Aorta (tissue), 5 donors: ENCODE results near the gene R3HCC1L. TPM values are rescaled to one million over a fixed set of nuclear protein-coding genes. Genes with fewer than 3 reads are reported as not detected.
"Not testable (repeated sequence)": the region's sequence is repeated elsewhere in the genome, so short reads cannot be mapped to it uniquely, and the experiment has no call there.

Experiments used
- ATAC-seq: fragments of 200-7000 bp; cut with Tn5 transposase; one replicate; pipeline ENCODE4 v1.9.1; 2022; ENCODE audit warnings: moderate library complexity; ENCODE audit not compliant: low FRiP score
- DNase-seq, 2 donors: peaks; one replicate each; pipeline ENCODE4 v3.0.0-alpha.2; 2020
- H3K27ac ChIP-seq, 2 donors: one replicate each; pipeline ENCODE4 v1.5.1; 2013; ENCODE audit warnings: low read length in 2 of 2, mild to moderate bottlenecking in 2 of 2, moderate library complexity in 2 of 2, control low read depth in 1 of 2, inconsistent platforms in 1 of 2, low read depth in 1 of 2
- H3K27me3 ChIP-seq, 2 donors: one replicate each; pipeline ENCODE4 v1.6.1; 2013; ENCODE audit warnings: control low read depth in 1 of 2, low read length in 1 of 2, mild to moderate bottlenecking in 1 of 2, moderate library complexity in 1 of 2; ENCODE audit not compliant: insufficient read depth in 2 of 2, control insufficient read depth in 1 of 2
- H3K36me3 ChIP-seq, 2 donors: one replicate each; pipeline ENCODE4 v1.6.1; 2013; ENCODE audit warnings: control low read depth in 1 of 2, low read length in 1 of 2, mild to moderate bottlenecking in 1 of 2; ENCODE audit not compliant: insufficient read depth in 2 of 2, control insufficient read depth in 1 of 2
- H3K4me1 ChIP-seq, 2 donors: one replicate each; pipeline ENCODE4 v1.6.1; 2013; ENCODE audit warnings: low read length in 2 of 2, control low read depth in 1 of 2, mild to moderate bottlenecking in 1 of 2, moderate library complexity in 1 of 2; ENCODE audit not compliant: insufficient read depth in 2 of 2, control insufficient read depth in 1 of 2
- H3K4me3 ChIP-seq, 2 donors: one replicate each; pipeline ENCODE4 v1.5.1; 2013; ENCODE audit warnings: low read length in 2 of 2, control low read depth in 1 of 2, mild to moderate bottlenecking in 1 of 2
- H3K9me3 ChIP-seq: one replicate; pipeline ENCODE4 v1.6.1; 2013; ENCODE audit warnings: mild to moderate bottlenecking, low read length; ENCODE audit not compliant: control insufficient read depth
- WGBS, 2 donors: extraction: QIAGEN DNeasy Blood & Tissue Kit; methylation state at CpG; one replicate each; pipeline ENCODE4 v1.1.7; 2013; 5-methylcytosine and 5-hydroxymethylcytosine counted together
- intact Hi-C, 2 donors: fragments of 100-400 bp; cut with DNase I; formaldehyde crosslinking; loops; one replicate each; pipeline versions ENCODE4 v1.14.2 to v1.15.0; 2022
- polyA plus RNA-seq, 2 donors: library from polyadenylated mRNA; stranded (reverse); fragments of 200-250 nt; gene quantifications; one replicate each; pipeline ENCODE4 v1.2.3, GENCODE V29; 2013
- total RNA-seq, 2 donors: library from RNA; stranded (reverse); fragmentation: NEBNext Ultra II Directional; extraction: Animal tissue kit (Norgen Biotek cat#: 25700); gene quantifications; one replicate each; pipeline ENCODE4 v1.2.1, GENCODE V29; 2021
- donor health status: healthy with polysubstance abuse.
- donor health status: Bipolar disorder and iron deficiency.
- donor health status: DM: no; HTN: no; CAD: no.
- donor health status: DM: no; HTN: no; CAD: no.
- donor health status: DM: yes; HTN: yes; CAD: no.

The R3HCC1L gene
- total and polyA plus RNA-seq, 4 donors: 7.7 to 17.5 (median 9.8) TPM

DNA sequence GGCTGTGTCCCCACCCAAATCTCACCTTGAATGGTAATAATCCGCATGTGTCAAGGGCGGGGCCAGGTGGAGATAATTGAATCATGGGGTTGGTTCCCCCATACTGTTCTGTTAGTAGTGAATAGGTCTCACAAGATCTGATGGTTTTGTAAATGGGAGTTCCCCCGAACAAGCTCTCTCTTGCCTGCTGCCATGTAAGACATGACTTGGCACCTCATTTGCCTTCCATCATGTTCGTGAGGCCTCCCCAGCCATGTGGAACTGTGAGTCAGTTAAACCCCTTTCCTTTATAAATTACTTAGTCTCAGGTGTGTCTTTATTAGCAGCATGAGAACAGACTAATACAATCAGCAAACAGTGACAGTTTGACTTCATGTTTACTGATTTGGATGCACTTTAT is 14.6 kb upstream of the R3HCC1L start:
- no peak for ATAC-seq
- WGBS, 2 donors: 85% methylated on average over 4 of the region's 4 CpGs
- DNase-seq: no peak
- H3K4me3 ChIP-seq: no peak overlapping the region
- peaks cover 2% of the 10 kb centered on the region for H3K9me3 ChIP-seq
- H3K27me3 ChIP-seq: no peaks in the 10 kb centered on the region
- no peaks in the 10 kb centered on the region for H3K36me3 ChIP-seq
- intact Hi-C loops: no loop called here
- H3K4me1 ChIP-seq: no peaks in the 10 kb centered on the region
- no peak overlapping the region for H3K27ac ChIP-seq

DNA sequence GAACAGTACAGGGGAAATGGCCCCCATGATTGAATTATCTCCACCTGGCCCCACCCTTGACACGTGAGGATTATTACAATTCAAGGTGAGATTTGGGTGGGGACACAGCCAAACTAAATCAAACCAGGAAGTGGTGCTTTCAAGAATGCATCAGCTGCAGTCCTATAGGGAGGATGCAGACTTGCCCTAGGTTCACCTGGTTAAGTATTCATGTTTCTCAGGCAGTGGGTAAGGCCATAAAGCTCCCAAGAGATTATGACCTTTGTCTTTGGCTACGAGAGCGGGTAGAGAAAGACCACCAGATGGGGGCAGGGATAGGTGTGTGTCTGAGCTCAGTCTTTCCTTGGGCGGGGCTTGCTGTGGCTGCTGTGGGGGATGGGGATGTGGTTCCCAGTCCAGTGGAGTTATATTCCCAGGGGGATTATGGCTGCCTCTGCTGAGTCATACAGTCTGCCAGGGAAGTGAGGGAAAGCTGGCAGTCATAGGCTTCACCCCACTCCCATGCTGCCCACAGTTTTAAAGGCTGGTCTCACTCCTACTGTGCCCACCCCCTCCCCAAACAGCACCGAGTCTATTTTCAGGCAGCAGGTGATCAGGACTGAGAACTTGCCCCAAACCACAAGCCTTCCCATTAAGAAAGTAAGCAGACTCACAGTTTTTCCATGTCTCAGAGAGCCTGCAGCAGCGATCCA is 8.4 kb upstream of the R3HCC1L start:
- Histone ChIP-seq H3K4me1 (no peaks in the 10 kb centered on the region), H3K4me3 (no peak overlapping the region), H3K9me3 (peaks cover 3% of the 10 kb centered on the region), H3K27ac (no peak overlapping the region), H3K27me3 (no peaks in the 10 kb centered on the region), H3K36me3 (no peaks in the 10 kb centered on the region)
- DNase-seq (no peak), ATAC-seq (no peak)
- intact Hi-C loops: no loop called here
- WGBS, 2 donors: 78 to 79% methylated on average over 6 of the region's 6 CpGs

DNA sequence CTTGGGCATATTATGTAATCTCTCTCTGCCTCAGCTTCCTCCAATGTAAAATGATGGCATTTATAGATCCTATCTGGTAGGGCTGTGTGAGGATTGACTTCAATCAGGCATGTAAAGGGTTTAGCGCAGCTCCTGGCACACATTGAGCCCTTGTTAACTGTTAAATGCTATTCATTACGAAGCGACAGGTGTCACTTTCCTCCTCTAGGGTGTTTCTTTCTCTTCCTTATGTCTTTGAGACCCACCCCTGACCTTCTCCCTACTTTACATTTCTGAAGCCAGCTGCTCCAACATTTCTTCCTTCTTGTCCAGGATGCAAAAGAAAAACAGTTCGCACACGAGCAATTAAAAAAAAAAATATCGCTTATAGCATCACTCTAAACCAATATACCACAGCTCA is 5.7 kb upstream of the R3HCC1L start:
- DNase-seq: no peak
- H3K9me3 ChIP-seq: peaks cover 1% of the 10 kb centered on the region
- no peaks in the 10 kb centered on the region for H3K4me1 ChIP-seq
- intact Hi-C loops: no loop called here
- no peaks in the 10 kb centered on the region for H3K27me3 ChIP-seq
- WGBS, 2 donors: 70 to 72% methylated on average over 6 of the region's 6 CpGs
- ATAC-seq: no peak
- H3K36me3 ChIP-seq: no peaks in the 10 kb centered on the region
- H3K4me3 ChIP-seq: no peak overlapping the region
- no peak overlapping the region for H3K27ac ChIP-seq

DNA sequence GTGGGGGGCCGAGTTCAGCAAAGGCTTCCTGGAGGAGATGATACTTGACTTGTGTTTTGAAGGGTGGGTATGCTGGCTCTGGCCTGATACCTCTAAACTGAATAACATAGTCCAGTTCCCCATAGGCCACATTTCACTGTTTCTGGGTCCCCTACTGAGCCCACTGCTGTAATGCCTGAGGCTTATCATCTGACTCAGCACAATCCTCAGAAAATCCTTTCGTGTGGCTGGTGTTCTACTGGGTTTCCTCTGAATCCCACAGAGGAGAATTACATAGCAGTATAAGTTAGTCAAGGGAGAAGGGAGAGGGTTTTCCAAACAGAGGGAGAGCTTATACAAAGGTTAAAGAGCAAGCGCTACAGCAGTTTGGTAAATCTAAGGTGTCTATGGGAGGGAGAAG is 2.8 kb upstream of the R3HCC1L start:
- H3K27ac ChIP-seq: no peak overlapping the region
- peaks cover 1% of the 10 kb centered on the region for H3K9me3 ChIP-seq
- ATAC-seq (no peak), DNase-seq (no peak)
- H3K36me3 ChIP-seq: no peaks in the 10 kb centered on the region
- peaks cover 0 to 4% of the 10 kb centered on the region in 2 donors for H3K4me1 ChIP-seq
- H3K27me3 ChIP-seq: no peaks in the 10 kb centered on the region
- WGBS, 2 donors: 73 to 84% methylated on average over 3 of the region's 3 CpGs
- no peak overlapping the region for H3K4me3 ChIP-seq
- intact Hi-C loops: no loop called here

DNA sequence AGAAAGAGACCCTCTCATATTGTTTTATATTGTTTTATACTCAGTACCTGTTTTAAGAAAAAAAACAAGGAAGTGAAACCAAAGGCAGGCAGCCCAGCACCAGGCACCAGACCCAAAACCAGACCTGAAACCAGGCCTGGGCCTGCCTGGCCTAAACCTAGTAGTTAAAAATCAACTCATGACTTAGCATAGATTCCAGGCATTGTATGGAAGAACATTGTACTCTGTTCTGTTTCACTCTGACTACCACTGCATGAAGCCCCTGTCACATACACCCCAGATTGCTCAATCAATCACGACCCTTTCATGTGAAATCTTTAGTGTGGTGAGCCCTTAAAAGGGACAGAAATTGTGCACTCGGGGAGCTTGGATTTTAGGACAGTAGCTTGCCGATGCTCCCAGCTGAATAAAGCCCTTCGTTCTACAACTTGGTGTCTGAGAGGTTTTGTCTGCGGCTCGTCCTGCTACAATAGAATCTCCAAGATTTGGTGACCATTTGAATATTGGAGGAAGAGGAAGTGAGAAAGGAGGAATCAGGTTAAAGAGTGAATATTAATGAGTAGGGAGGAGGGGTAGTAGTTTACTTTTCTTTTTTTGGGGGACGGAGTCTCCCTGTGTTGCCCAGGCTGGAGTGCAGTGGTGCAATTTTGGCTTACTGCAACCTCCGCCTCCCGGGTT is 1.2 kb upstream of the R3HCC1L start:
- H3K27me3 ChIP-seq, H3K27ac ChIP-seq, ATAC-seq, H3K4me1 ChIP-seq, H3K36me3 ChIP-seq, H3K4me3 ChIP-seq, intact Hi-C loops, DNase-seq, H3K9me3 ChIP-seq: not testable (repeated sequence)
- whole genome bisulfite sequencing, 2 donors: 96 to 98% methylated on average over 9 of the region's 9 CpGs

DNA sequence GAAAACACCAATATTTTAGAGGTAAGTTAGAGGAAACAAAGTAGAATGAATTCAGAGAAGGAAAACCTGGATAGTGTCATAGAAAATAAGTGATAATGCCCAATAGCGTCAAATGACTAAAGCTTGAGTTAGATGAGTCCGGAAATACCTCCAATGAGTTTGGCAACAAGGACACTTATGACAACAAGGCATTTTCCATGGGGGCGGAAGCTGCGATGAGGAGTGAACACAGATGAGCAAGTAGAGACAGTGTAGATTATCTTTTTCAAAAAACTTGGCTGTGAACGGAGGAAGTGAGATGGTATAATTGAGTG is 383 bp upstream of the R3HCC1L start:
- Histone ChIP-seq H3K4me1 (peaks cover 0 to 4% of the 10 kb centered on the region in 2 donors), H3K27ac (no peak overlapping the region), H3K36me3 (no peaks in the 10 kb centered on the region), H3K4me3 (peak overlapping the region in 1 of 2 donors; percentile 49), H3K27me3 (no peaks in the 10 kb centered on the region), H3K9me3 (peaks cover 1% of the 10 kb centered on the region)
- WGBS, 2 donors: 76 to 79% methylated on average over 5 of the region's 5 CpGs
- DNase-seq (no peak), ATAC-seq (no peak)
- intact Hi-C loops: no loop called here

DNA sequence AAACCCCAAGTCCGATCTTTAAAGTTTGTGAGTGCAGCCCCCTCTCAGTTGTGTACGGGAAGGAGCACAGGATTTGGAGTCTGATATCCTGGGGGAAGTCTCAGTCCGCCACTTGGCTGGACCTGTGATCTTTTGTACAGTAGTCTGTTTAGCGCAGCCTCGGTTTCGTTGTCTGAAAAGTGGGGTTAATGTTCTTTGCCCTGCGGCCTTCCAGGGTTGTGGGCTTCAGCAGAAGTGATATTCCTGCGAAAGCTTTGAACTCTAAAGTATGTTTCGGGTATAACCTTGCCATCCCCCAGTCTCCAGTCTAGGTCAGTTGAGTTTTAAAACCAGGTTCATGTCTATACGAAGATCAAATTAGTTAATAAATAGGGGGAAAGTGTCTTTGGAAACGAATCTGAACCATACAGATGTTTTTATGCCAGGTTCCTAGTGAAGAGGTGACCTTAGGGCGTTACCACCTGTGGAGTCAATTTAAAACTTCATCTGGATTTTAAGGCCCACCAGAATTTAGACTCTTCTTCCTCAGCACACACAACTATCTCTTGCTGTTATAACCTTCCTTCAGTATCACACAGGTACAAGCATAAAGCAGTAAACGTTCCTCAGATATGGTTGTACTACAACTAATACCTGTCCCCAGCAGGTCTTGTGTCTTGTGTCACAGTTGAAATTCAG is 904 bp downstream of the R3HCC1L start:
- 23 to 24% methylated on average over 13 of the region's 13 CpGs for WGBS, 2 donors

DNA sequence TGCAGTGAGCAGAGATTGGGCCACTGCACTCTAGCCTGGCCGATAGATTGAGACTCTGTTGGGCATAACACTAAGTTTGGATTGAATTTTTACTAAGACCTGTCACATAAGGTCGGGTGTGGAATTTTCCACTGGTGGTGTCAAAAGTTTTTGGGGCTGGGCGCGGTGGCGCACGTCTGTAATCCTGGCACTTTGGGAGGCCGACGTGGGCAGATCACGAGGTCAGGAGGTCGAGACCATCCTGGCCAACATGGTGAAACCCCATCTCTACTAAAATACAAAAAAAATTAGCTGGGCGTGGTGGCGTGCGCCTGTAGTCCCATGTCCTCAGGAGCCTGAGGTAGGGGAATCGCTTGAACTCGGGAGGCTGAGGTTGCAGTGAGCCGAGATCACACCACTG is 2.3 kb downstream of the R3HCC1L start:
- ATAC-seq, intact Hi-C loops, H3K27ac ChIP-seq, DNase-seq, H3K4me1 ChIP-seq, H3K9me3 ChIP-seq, H3K4me3 ChIP-seq, H3K36me3 ChIP-seq, H3K27me3 ChIP-seq: not testable (repeated sequence)
- WGBS, 2 donors: 96% methylated on average over 16 of the region's 16 CpGs

More for the DNA sequence above, 904 bp downstream of the R3HCC1L start:
- Histone ChIP-seq H3K36me3 (no peaks in the 10 kb centered on the region), H3K4me3 (peak overlapping the region; percentile 78 to 79), H3K9me3 (no peaks in the 10 kb centered on the region), H3K27ac (no peak overlapping the region), H3K4me1 (peaks cover 0 to 4% of the 10 kb centered on the region in 2 donors), H3K27me3 (no peaks in the 10 kb centered on the region)
- intact Hi-C loops: no loop called here
- ATAC-seq: no peak
- DNase-seq: no peak

DNA sequence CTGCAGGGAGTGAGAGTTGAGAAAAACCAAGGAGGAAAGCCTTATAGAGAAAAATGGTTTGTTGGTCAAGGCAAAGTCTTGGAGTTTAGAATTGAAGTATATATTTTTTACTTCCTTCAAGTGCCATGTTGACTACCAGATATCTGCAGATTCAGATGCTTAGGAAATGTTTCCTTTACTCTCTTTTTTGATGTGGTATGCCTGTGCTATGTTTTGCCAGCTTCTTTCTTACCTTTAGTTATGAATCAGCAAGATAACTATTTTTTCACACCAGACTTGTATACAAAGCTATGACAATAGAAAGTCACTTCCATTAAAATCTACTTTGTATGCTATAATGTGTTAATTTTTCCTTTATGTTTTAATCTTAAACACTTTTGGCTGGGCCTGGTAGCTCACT is 3.6 kb downstream of the R3HCC1L start:
- Histone ChIP-seq H3K27ac (no peak overlapping the region), H3K4me3 (no peak overlapping the region), H3K36me3 (no peaks in the 10 kb centered on the region), H3K4me1 (peaks cover 0 to 4% of the 10 kb centered on the region in 2 donors), H3K9me3 (no peaks in the 10 kb centered on the region), H3K27me3 (no peaks in the 10 kb centered on the region)
- ATAC-seq: no peak
- intact Hi-C loops: no loop called here
- no peak for DNase-seq
